NCI-H2227 (cell line): Measurements from ENCODE around the gene PEX26.

Experiments
- DNase-seq: peaks from one replicate; lab custom pipeline; 2025; ENCODE audit not compliant: unreplicated experiment; lab: John Stamatoyannopoulos, UW

PEX26 gene

GRCh38 chr22:18154821-18155390, 77.1 kb downstream of the PEX26 start:
- no peak for DNase-seq
